ENCODE data around the gene HADHA. TPM values are rescaled to one million over a fixed set of nuclear protein-coding genes. Genes with fewer than 3 reads are reported as not detected.
"Not testable (repeated sequence)": the region's sequence is repeated elsewhere in the genome, so short reads cannot be mapped to it uniquely, and the experiment has no call there.

The HADHA gene
- polyA plus RNA-seq, 1 donor from 2014 or later, result 125 TPM

DNA sequence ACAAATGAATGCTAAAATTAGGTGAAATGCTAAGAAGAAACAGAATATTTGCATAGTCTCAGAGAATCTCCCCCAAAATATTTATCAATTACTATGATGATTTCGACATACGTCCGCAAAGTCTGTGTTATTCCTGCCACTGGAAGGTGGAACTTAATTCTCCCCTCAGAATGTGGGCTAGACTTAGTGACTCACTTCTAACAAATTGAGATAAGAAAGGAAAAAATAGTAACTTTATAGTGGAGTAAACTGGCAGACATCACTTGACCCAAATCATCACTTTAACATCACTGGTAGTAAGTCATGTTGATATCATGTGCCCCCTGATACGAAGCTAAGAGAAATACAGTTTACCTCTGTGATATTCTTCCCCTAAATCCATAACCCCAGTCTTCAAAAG, 23.8 kb upstream of the HADHA start:
- Mint-ChIP-seq H3K4me1 (peaks cover 12 to 25% (median 16%) of the 10 kb centered on the region in 3 donors), H3K4me3 (no peak overlapping the region), H3K27me3 (no peaks in the 10 kb centered on the region), H3K27ac (peak overlapping the region in 1 of 3 donors; percentile 84), H3K36me3 (peaks cover 8% of the 10 kb centered on the region), H3K9me3 (no peaks in the 10 kb centered on the region)

DNA sequence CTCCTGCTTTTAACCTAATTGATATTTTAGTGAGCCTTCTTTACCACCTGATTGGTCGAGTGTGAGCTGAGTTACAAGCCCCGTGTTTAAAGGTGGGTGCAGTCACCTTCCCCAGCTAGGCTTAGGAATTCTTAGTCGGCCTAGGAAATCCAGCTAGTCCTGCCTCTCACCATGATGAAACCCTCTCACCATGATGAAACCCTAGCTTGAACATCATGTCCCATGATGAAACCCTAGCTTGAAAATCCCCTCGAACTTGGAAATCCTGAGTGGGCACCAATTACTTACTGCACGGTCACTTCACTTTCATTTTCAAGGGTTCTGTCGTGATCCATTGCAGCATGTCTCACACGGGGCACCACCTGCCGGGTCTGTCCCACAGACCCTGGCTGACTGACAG, 14.4 kb upstream of the HADHA start:
- not testable (repeated sequence) for H3K36me3 Mint-ChIP-seq, H3K27me3 Mint-ChIP-seq, H3K4me1 Mint-ChIP-seq, H3K4me3 Mint-ChIP-seq, H3K9me3 Mint-ChIP-seq
- peak overlapping the region in 1 of 3 donors; percentile 62 for H3K27ac Mint-ChIP-seq

DNA sequence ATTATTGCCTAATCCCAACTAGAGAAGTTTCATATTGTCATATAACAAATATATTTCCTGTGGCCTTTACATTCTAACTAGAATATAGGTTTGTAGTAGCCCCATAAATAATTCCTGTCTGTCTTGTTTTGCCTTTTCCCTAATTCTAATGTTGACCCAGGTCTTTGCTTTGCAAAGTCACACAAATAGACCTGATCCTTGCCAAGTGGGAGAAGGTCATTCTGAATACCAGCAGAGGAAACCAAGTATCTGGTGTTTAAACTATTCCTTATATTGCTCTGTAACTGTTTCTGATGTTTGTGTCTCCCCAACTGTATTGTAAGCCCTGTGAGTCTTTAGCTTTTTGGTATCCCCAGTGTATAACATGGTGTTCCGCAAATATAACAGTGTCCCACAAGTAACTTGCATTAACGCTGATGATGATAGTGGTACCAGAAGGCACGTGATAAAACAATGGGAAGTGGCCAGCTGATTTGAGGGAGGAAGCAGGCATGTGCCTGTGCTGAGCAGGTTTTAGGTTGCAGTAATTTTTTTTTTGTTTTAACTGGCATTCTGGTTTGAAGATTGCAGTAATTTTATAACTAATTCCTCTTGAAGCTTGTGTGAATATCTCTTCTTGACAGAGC, 11.4 kb upstream of the HADHA start:
- H3K4me1 Mint-ChIP-seq, result peaks cover 3 to 21% (median 12%) of the 10 kb centered on the region in 3 donors
- H3K36me3 Mint-ChIP-seq, result peaks cover 4% of the 10 kb centered on the region
- H3K9me3 Mint-ChIP-seq, result no peaks in the 10 kb centered on the region
- no peaks in the 10 kb centered on the region for H3K27me3 Mint-ChIP-seq
- H3K27ac Mint-ChIP-seq, result no peak overlapping the region
- H3K4me3 Mint-ChIP-seq, result no peak overlapping the region

GRCh38 chr2:26251893-26252292, 7.5 kb upstream of the HADHA start:
- H3K4me1 Mint-ChIP-seq, result peaks cover 13 to 25% (median 23%) of the 10 kb centered on the region in 3 donors
- H3K27ac Mint-ChIP-seq, result no peak overlapping the region
- no peak overlapping the region for H3K4me3 Mint-ChIP-seq

DNA sequence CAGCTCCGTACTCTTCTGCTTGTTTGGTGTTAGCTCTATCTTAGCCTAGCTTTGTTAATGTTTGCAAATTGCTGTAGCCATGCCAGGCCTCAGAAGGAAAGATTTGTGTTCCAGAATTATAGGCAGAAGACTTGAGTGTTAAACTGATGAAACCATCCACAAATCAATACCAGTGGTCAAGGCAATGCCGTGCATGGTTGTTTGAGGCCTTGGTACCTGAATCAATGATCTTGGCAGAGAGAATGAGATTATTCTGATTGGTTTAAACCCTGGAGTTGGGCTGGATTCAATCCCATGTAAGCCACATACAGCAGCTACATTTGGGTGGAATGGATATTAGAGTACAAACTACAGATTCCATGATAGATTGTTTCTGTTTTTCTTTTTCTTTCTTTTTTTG, 5.2 kb upstream of the HADHA start:
- peaks cover 22 to 42% (median 36%) of the 10 kb centered on the region in 3 donors for H3K4me1 Mint-ChIP-seq
- H3K4me3 Mint-ChIP-seq, result no peak overlapping the region
- no peaks in the 10 kb centered on the region for H3K36me3 Mint-ChIP-seq
- H3K27ac Mint-ChIP-seq, result no peak overlapping the region
- H3K27me3 Mint-ChIP-seq, result no peaks in the 10 kb centered on the region
- no peaks in the 10 kb centered on the region for H3K9me3 Mint-ChIP-seq

More at GRCh38 chr2:26251893-26252292, 7.5 kb upstream of the HADHA start:
- no peaks in the 10 kb centered on the region for H3K9me3 Mint-ChIP-seq
- no peaks in the 10 kb centered on the region for H3K36me3 Mint-ChIP-seq
- H3K27me3 Mint-ChIP-seq, result no peaks in the 10 kb centered on the region

DNA sequence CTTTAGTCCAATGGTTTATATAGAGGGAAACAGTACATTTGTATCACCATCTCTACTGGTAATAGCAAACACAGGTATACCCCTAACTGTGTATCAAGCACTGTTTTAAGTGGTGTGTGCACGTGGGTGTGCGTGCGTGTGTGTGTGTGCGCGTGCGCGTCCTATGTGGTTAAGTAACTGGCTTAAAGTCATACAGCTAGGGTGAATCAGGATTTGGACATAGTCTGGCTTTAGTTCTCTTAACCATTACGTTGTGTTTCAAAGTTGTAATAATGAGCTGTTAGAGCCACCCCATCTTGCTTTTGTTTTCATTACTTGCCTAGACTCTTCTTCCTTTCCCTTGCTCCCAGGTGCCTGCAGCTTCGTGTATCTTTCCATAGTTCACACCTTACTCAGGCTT, 2.4 kb upstream of the HADHA start:
- H3K27ac Mint-ChIP-seq, result peak overlapping the region in 1 of 3 donors; percentile 100
- H3K36me3 Mint-ChIP-seq, result no peaks in the 10 kb centered on the region
- peak overlapping the region; percentile 30 to 99 (median 72) for H3K4me3 Mint-ChIP-seq
- no peaks in the 10 kb centered on the region for H3K9me3 Mint-ChIP-seq
- peaks cover 35 to 51% (median 46%) of the 10 kb centered on the region in 3 donors for H3K4me1 Mint-ChIP-seq
- no peaks in the 10 kb centered on the region for H3K27me3 Mint-ChIP-seq

GRCh38 chr2:26245810-26246209, 1.4 kb upstream of the HADHA start:
- peak overlapping the region; percentile 95 to 99 (median 98) for H3K4me3 Mint-ChIP-seq
- H3K36me3 Mint-ChIP-seq, result no peaks in the 10 kb centered on the region
- peaks cover 39 to 53% (median 45%) of the 10 kb centered on the region in 3 donors for H3K4me1 Mint-ChIP-seq
- H3K27ac Mint-ChIP-seq, result peak overlapping the region in 2 of 3 donors; percentile 100
- H3K27me3 Mint-ChIP-seq, result no peaks in the 10 kb centered on the region
- no peaks in the 10 kb centered on the region for H3K9me3 Mint-ChIP-seq

- Mint-ChIP-seq H3K27me3 (no peaks in the 10 kb centered on the region), H3K4me3 (peak overlapping the region; percentile 95 to 99 (median 98)), H3K4me1 (peaks cover 40 to 59% (median 47%) of the 10 kb centered on the region in 3 donors), H3K36me3 (peaks cover under 1% of the 10 kb centered on the region), H3K9me3 (no peaks in the 10 kb centered on the region), H3K27ac (peak overlapping the region; percentile 100)
Observed at GRCh38 chr2:26245231-26245732, 850 bp upstream of the HADHA start.

DNA sequence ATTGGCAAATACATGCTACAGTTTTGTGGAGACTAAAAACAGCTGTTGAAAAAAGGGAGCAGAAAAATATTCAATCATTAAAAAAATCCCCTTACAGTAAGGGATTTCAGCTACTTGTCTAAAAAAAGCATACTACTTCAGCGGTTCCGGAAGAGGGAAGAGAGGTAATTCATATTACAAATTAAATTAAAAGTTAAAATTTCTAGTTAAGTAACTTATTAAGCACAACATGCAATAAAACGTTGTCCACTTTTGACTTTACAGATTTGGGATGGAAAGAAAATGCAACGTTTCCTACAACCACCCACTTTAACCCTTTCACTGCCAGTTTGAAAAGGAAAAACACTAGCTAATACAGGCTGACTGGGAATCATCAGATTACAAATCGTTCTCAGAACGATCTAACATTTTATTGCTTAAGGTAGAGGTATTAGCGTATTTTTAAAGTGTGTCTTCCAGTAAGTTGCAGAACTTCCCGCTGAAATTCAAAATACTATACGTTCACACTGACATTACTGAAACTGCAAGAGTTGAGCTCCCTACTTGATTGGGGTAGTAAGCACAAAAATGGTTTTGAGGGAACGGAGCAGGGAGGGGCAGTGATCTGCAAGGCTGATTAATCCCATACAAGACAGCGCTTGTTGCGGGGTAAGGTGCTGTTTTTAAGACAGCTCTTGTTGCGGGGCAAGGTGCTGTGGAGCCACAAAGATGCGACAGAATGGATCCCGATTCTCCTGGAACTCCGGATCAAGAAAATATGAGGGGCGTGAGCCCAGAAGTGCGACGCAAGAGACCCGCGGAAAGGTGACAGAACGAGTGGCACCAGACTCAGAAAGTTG, 743 bp downstream of the HADHA start:
- Mint-ChIP-seq H3K4me3 (peak overlapping the region; percentile 95 to 99 (median 98)), H3K27ac (peak overlapping the region; percentile 100), H3K27me3 (no peaks in the 10 kb centered on the region), H3K36me3 (peaks cover 3% of the 10 kb centered on the region), H3K9me3 (no peaks in the 10 kb centered on the region), H3K4me1 (peaks cover 40 to 70% (median 50%) of the 10 kb centered on the region in 3 donors)

GRCh38 chr2:26241928-26242436, 2.5 kb downstream of the HADHA start:
- H3K27ac Mint-ChIP-seq, result peak overlapping the region in 1 of 3 donors; percentile 100
- H3K4me3 Mint-ChIP-seq, result peak overlapping the region in 3 of 4 donors; percentile 72 to 99 (median 73)
- H3K36me3 Mint-ChIP-seq, result peaks cover 3% of the 10 kb centered on the region
- peaks cover 36 to 67% (median 48%) of the 10 kb centered on the region in 3 donors for H3K4me1 Mint-ChIP-seq
- H3K27me3 Mint-ChIP-seq, result no peaks in the 10 kb centered on the region
- no peaks in the 10 kb centered on the region for H3K9me3 Mint-ChIP-seq

GRCh38 chr2:26238311-26238958, 6.0 kb downstream of the HADHA start:
- H3K4me1 Mint-ChIP-seq, result peaks cover 24 to 36% (median 30%) of the 10 kb centered on the region in 3 donors
- H3K9me3 Mint-ChIP-seq, result no peaks in the 10 kb centered on the region
- no peak overlapping the region for H3K27ac Mint-ChIP-seq
- H3K27me3 Mint-ChIP-seq, result no peaks in the 10 kb centered on the region
- H3K4me3 Mint-ChIP-seq, result peak overlapping the region in 1 of 4 donors; percentile 15
- peaks cover 4% of the 10 kb centered on the region for H3K36me3 Mint-ChIP-seq

DNA sequence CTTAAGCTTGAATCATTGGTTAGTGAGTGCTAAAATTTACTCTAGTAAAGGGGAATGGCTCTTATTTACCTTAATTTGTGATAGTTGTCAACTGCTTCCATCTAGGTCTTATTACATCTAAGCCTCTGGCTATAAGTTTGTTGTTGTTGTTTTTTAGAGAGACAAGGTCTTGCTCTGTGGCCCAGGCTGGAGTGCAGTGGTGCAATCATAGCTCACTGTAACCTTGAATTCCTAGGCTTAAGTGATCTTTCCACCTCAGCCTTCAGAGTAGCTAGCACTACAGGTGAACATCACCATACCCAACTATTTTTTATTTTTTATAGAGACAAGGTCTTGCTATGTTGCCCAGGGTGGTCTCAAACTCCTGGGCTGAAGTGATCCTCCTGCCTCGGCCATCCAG, 6.6 kb downstream of the HADHA start:
- H3K27me3 Mint-ChIP-seq, result no peaks in the 10 kb centered on the region
- H3K4me3 Mint-ChIP-seq, result no peak overlapping the region
- H3K4me1 Mint-ChIP-seq, result peaks cover 19 to 31% (median 25%) of the 10 kb centered on the region in 3 donors
- peaks cover 6% of the 10 kb centered on the region for H3K36me3 Mint-ChIP-seq
- no peak overlapping the region for H3K27ac Mint-ChIP-seq
- no peaks in the 10 kb centered on the region for H3K9me3 Mint-ChIP-seq

DNA sequence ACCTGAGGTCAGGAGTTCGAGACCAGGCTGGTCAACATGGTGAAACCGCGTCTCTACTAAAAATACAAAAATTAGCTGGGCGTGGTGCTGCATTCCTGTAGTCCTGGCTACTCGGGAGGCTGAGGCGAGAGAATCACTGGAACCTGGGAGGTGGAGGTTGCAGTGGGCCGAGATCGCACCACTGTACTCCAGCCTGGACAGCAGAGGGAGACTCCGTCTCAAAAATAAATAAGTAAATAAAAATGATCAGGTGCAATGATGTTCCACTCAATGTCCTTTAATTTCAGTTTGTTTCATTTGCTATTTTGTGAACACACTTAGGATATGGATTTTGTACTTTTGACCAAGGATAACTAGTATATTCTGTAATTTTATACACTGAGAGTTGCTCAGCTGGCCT, 9.3 kb downstream of the HADHA start:
- Mint-ChIP-seq H3K4me1 (peaks cover 3 to 9% (median 7%) of the 10 kb centered on the region in 3 donors), H3K4me3 (no peak overlapping the region), H3K27me3 (no peaks in the 10 kb centered on the region), H3K9me3 (no peaks in the 10 kb centered on the region), H3K27ac (peak overlapping the region in 1 of 3 donors; percentile 10), H3K36me3 (peaks cover 5% of the 10 kb centered on the region)

DNA sequence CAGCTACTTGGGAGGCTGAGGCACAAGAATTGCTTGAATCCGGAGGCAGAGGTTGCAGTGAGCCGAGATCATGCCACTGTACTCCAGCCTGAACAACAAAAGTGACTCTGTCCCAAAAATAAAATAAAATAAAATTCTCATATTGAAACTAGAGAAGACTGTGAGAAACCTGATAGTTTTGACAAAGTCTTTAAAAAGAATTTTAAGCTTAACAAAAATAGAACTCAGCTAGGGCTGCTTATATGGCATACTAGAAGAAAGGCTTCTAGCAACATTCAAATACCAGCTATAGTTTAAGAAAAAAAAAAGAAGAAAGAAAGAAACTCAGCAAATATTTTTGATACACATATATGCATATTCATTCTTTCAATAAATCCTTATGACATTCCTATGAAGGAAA, 13.6 kb downstream of the HADHA start:
- Mint-ChIP-seq H3K4me1 (no peaks in the 10 kb centered on the region), H3K9me3 (no peaks in the 10 kb centered on the region), H3K36me3 (peaks cover 28% of the 10 kb centered on the region)

DNA sequence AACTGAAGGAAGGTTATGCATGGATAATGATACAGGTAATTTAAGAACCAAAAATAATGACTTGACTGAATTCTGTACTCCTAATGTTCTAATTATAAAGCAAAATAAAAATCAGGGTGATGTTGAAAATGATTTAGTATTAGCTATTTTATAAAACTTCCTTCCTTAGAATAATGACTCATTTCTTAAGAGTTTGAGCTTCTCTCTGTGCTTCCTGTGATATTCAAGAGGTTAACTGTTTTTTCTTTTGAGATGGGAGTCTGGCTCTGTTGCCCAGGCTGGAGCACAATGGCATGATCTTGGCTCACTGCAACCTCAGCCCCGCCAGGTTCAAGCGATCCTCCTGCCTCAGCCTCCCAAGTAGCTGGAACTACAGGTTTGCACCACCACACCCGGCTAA, 14.8 kb downstream of the HADHA start:
- no peaks in the 10 kb centered on the region for H3K9me3 Mint-ChIP-seq
- peaks cover 35% of the 10 kb centered on the region for H3K36me3 Mint-ChIP-seq
- no peaks in the 10 kb centered on the region for H3K27me3 Mint-ChIP-seq
- peaks cover 0 to 3% (median 0%) of the 10 kb centered on the region in 3 donors for H3K4me1 Mint-ChIP-seq
- no peak overlapping the region for H3K4me3 Mint-ChIP-seq
- H3K27ac Mint-ChIP-seq, result no peak overlapping the region

More for the DNA sequence above, 13.6 kb downstream of the HADHA start:
- H3K27me3 Mint-ChIP-seq, result no peaks in the 10 kb centered on the region
- H3K4me3 Mint-ChIP-seq, result no peak overlapping the region
- no peak overlapping the region for H3K27ac Mint-ChIP-seq

All from IgD-negative memory B cell (primary cell).